RWPE1 (cell line): ENCODE measurements around the gene RNF148.

ENCODE experiments used
- CTCF ChIA-PET: fragments of 350-600 bp; sonication (Branson Sonifier 250); formaldehyde crosslinking; extraction: SDS; loops from one replicate; lab custom pipeline; 2021; lab: Yijun Ruan, JAX
- POLR2A ChIA-PET: fragments of 400-600 bp; formaldehyde crosslinking; extraction: SDS; loops from one replicate; lab custom pipeline; 2020; ENCODE audit warnings: antibody characterized with exemption; ENCODE audit not compliant: low non-redundant PET; lab: Yijun Ruan, JAX
- DNase-seq: peaks from one replicate; pipeline ENCODE4 v3.0.0; 2012; ENCODE audit warnings: low spot score
- H3K27ac ChIP-seq: fragments of 450-650 bp; 2 replicates; pipeline ENCODE4 v1.5.1; 2017
- TF ChIP-seq, protein P1 (sequence below): fragments of 450-650 bp; conservative IDR thresholded peaks from 2 replicates; pipeline ENCODE4 v1.5.1; 2017; ENCODE audit warnings: low read depth, mild to moderate bottlenecking

The RNF148 gene

DNA sequence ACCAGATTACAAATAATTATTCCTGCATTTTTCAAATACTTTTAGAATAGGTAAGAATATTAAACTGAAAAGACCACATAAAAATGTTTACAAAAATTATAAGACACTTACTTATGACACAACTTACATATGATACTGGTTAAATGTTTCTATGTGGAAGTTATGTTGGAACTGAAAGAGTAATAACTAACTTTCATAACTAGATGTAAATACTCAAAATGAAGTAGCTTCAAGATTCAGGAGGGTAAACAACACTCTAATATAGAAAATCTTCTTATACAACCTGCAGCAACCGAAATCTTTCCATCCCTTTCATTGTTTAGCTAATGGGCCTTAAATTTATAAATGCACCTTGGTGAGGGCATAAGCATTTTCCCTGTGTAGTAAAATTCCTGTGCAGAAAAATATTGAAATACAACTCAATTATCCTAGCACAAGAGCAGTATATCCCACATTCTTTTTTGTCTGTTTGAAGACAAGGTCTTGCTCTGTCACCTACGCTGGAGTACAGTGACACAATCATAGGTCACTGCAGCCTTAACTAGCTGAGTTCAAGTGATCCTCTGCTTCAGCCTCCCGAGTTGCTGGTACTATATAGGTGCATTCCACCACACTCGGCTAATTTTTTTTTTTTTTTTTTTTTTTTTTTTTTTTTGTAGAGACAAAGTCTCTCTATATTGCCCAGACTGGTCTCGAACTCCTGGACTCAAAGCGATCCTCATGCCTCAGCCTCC lies 14.8 kb upstream of the RNF148 start:
- no peak for DNase-seq
- POLR2A ChIA-PET: no interaction called here
- no peak overlapping the region for H3K27ac ChIP-seq
- TF ChIP-seq, protein P1, sequence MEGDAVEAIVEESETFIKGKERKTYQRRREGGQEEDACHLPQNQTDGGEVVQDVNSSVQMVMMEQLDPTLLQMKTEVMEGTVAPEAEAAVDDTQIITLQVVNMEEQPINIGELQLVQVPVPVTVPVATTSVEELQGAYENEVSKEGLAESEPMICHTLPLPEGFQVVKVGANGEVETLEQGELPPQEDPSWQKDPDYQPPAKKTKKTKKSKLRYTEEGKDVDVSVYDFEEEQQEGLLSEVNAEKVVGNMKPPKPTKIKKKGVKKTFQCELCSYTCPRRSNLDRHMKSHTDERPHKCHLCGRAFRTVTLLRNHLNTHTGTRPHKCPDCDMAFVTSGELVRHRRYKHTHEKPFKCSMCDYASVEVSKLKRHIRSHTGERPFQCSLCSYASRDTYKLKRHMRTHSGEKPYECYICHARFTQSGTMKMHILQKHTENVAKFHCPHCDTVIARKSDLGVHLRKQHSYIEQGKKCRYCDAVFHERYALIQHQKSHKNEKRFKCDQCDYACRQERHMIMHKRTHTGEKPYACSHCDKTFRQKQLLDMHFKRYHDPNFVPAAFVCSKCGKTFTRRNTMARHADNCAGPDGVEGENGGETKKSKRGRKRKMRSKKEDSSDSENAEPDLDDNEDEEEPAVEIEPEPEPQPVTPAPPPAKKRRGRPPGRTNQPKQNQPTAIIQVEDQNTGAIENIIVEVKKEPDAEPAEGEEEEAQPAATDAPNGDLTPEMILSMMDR: no peak
- CTCF ChIA-PET: interaction anchor here (0.8 kb wide), 1 partner anchor 27 kb away, joined by 4 read pairs; no protein-coding TSS in a partner anchor

DNA sequence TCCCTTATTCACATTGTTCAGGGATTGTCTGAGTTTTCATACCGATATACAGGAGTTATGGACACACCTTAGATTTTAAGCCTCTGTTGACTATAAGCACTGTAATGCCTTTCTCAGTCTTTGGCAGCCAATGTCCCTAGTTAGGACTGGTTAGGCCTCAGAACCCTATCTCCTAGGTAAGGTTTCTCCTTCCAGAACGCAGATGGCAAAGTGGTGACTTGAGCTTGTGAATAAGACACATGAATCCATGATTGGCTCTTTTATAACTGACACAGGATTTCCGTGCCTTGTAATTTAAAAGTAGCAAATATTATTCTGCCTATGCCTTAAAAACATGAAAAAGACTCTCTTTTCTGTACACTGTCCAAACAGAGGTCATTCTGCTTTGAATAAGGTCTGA lies 12.5 kb upstream of the RNF148 start:
- no peak for DNase-seq
- CTCF ChIA-PET: interaction anchor here (0.8 kb wide), 1 partner anchor 56 kb away, joined by 5 read pairs; no protein-coding TSS in a partner anchor
- TF ChIP-seq, protein P1: no peak
- no peak overlapping the region for H3K27ac ChIP-seq
- POLR2A ChIA-PET: no interaction called here

DNA sequence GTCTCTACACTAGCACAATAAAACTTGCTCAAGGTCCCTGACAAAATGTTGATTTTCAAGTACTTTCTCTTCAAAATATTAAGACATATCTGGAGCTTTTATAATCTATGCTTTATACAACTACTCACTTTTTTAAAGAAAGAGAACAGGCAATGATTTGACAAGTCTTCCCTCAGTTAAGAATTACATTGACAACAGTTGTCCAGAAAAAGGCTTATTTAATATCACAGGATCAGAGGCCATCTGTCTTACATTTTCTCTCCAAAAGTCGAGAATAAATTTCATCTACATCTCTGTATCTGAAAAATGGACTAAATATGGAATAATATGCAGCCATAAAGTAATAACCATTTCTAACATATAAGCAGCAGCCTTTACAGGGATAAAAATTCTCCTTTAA lies 8.2 kb upstream of the RNF148 start:
- ChIA-PET POLR2A (no interaction called here), CTCF (no interaction called here)
- TF ChIP-seq, protein P1: no peak
- DNase-seq: no peak
- no peak overlapping the region for H3K27ac ChIP-seq

DNA sequence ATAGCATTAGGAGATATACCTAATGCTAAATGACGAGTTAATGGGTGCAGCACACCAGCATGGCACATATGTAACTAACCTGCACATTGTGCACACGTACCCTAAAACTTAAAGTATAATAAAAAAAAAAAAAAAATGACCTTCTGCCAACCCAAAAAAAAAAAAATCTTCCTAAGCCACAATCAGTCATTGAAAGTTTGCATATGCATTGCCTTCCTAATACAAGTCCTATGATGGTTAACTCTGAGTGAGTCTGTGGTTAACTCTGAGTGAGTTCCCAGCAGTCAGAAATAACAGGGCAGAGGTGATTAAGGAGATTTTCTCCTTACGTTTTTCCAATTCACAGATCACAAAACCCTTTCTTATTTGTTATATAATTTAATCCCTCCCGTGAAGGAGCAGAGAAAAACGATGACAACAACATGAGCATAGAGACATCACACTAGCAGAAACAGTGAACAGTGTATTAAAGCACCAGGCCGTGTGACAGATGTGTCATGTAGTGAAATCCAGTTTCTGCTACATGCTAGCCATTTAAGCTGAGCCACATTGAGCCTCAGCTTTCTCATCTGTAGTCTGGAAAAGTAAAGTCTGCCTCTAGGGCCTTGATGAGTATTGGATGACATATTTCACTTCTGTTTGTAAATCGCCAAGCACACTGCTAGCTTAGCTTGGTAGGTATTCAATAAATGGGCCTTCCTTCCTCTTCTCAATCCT lies 7.4 kb upstream of the RNF148 start:
- ChIA-PET POLR2A (no interaction called here), CTCF (no interaction called here)
- TF ChIP-seq, protein P1: no peak
- H3K27ac ChIP-seq: no peak overlapping the region
- DNase-seq: no peak

DNA sequence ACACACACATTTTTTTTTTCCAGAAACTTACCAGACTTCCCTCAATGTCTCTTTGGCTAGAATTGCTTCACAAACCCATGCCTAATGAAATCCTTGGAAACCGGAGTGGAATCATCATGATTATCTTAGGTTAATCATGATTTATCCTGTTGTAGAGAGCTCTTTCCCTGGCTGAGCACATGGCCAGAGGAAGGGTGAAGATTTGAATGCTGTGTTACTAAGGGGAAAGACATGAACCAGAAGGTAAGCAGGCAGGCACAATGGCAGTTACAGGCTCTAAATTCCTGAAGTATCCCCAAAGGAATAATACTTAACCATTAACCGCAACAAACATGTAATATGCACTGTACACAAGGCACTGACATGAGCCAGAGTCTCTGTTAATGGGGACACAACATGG lies 4.1 kb upstream of the RNF148 start:
- TF ChIP-seq, protein P1: no peak
- H3K27ac ChIP-seq: no peak overlapping the region
- ChIA-PET CTCF (no interaction called here), POLR2A (no interaction called here)
- no peak for DNase-seq

DNA sequence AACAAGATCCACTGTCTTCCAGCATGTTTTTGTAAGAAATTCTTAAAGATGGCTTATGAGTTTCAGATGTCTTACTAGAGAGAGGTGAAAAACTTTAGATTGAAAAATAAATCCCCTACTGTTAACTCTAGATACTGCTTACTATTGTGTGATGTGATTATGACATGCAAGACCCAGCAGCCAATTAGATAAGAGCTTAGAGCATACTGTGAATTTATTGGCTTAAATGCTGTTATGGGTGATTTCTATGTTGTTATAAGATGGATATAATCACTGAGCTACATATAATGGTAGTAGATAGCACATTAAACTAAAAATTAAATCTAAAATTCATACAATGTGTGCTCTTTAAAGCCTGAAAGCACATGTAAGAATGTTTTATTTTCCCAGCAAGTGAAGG lies 3.7 kb downstream of the RNF148 start, which contains the start of gene RNF133:
Gene RNF133 (minus strand): TSS at position 101 of the 400 bp plus-strand sequence. CDS start 199 bp downstream, outside the sequence.
- TF ChIP-seq, protein P1: no peak
- CTCF ChIA-PET: interaction anchor here (0.6 kb wide), 1 partner anchor 34 kb away, joined by 3 read pairs; no protein-coding TSS in a partner anchor
- POLR2A ChIA-PET: no interaction called here
- no peak for DNase-seq
- H3K27ac ChIP-seq: no peak within 1 kb of the TSS
